ENCODE results near the gene NFKBIL1.

Gene NFKBIL1

DNA sequence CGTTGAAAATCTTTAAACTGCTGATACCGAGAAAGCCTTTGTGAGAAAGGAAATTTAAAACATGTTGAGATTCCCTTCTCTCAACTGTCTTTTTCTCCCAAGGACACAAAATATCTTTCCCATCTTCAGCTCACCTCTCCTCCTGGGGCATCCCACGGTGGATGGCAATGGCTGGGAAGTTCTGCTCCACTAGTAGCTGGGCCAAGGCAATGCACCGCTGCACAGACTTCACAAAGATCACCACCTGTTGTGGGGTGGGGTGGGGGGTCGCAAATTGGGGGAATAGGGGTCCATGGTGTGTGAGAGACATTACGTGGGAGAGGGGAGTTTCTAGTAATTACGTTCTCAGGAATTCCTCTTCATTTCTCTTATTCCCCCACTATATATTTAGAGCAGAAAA is 16.2 kb upstream of the NFKBIL1 start:
- H3K4me3 ChIP-seq (ENCODE audit: low read depth, low read length) = no peak overlapping the region
- no peak for TF ChIP-seq CTCF (IDR thresholded peaks at IDR 0.05; ENCODE audit: borderline replicate concordance, insufficient read depth, low read depth, low read length)

DNA sequence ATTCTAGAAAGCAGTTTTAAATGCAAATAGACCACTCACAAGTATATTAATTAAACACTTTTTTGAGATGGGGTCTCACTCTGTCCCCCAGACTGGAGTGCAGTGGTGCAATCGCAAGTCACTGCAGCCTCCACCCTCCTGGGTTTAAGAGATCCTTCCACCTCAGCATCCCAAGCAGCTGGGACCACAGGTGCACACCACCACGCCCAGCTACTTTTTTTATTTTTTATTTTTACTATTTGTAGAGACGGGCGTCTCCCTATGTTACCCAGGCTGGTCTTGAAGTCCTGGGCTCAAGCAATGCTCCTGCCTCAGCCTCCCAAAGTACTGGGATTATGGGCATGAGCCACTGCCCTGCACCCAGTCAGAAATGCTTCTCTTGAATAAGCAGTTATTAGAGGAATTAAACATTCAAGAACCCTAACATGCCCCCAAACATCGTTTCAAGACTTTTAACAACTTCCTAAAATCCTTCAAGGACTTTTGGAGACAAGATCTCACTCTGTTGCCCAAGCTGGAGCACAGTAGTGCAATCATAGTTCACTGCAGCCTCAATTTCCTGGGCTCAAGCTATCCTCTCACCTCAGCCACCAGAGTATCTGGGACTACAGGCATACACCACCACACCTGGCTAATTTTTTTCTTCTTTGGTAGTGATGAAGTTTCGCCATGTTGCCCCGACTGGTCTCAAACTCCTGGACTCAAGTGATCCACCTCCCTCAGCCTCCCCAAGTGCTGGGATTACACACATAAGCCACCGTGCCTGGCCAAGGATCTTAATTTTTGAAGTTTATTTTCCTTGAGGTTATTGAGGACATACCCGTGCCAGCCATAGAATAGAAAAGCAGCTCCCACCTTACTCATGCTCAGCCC is 15.4 kb upstream of the NFKBIL1 start:
- TF ChIP-seq CTCF (IDR thresholded peaks at IDR 0.05; ENCODE audit: borderline replicate concordance, insufficient read depth, low read depth, low read length) = no peak
- H3K4me3 ChIP-seq (ENCODE audit: low read depth, low read length) = no peak overlapping the region

DNA sequence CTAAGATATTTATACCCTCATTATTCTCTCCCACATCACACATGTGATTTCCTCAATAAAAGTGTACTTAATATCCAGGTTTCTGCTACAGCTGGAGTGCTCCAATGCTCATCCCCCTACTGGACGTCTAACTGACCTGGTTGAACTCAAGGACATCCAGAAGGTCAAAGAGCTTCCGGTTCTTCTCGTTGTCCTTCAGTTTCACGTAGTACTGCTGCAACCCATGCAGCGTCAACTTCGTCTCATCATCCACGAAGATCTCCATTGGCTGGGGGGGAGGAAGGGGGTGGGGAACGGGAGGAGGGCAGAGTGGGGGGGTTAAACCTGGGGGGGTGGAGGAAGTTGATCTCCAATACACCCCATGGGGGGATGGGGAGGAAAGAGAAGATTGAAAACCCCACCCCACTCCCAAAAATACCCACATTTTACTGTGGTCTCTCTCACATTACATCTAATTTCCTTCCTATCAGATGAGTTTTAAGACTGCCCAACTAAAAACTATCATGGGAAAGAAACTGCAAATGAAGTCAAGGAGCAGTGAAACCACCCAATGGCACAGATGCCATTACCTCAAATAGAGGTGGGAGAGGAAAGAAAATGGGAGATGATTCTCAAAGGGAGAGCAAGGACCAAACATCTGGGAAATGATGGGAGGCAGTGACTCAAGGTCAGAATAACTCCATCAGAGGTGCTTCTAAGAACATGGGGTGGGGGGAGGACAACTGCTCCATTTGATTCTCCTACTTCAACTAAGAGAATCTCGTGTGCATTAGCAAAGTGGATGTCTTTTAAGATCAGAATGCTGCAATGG is 14.6 kb upstream of the NFKBIL1 start:
- H3K4me3 ChIP-seq (ENCODE audit: low read depth, low read length) = no peak overlapping the region
- no peak for TF ChIP-seq CTCF (IDR thresholded peaks at IDR 0.05; ENCODE audit: borderline replicate concordance, insufficient read depth, low read depth, low read length)

DNA sequence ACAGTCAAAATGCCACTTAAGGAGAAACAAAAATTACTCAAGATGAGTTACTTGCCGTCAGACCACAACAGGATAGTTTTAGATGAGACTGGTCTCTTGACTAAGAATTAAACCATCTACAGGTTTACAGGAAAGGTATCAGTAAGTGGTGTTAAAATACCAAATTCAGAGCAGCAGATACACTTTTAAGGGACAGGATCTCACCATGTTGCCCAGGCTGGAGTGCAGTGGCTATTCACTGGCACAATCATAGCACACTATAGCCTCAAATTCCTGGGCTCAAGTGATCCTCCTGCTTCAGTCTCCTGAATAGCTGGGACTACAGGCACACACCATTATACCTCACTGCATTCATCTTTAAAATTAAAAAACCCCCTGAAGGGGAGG is 14.0 kb upstream of the NFKBIL1 start:
- H3K4me3 ChIP-seq (ENCODE audit: low read depth, low read length) = no peak overlapping the region
- no peak for TF ChIP-seq CTCF (IDR thresholded peaks at IDR 0.05; ENCODE audit: borderline replicate concordance, insufficient read depth, low read depth, low read length)

DNA sequence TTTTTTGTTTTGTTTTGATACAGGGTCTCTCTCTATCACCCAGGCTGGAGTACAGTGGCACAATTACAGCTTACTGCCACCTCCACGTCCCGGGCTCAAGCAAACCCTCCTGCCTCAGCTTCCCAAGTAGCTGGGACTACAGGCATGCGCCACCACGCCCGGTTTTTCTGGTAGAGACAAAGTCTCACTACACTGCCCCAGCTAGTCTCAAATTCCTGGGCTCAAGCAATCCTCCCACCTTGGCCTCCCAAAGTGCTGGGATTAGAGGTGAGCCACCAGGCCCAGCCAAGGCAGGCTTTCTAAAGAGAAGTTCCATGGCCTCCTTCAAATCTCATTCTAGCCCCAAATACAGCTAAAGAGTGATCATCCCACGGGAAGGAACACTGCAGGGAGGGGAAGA is 13.4 kb upstream of the NFKBIL1 start:
- no peak overlapping the region for H3K4me3 ChIP-seq (ENCODE audit: low read depth, low read length)
- no peak for TF ChIP-seq CTCF (IDR thresholded peaks at IDR 0.05; ENCODE audit: borderline replicate concordance, insufficient read depth, low read depth, low read length)

DNA sequence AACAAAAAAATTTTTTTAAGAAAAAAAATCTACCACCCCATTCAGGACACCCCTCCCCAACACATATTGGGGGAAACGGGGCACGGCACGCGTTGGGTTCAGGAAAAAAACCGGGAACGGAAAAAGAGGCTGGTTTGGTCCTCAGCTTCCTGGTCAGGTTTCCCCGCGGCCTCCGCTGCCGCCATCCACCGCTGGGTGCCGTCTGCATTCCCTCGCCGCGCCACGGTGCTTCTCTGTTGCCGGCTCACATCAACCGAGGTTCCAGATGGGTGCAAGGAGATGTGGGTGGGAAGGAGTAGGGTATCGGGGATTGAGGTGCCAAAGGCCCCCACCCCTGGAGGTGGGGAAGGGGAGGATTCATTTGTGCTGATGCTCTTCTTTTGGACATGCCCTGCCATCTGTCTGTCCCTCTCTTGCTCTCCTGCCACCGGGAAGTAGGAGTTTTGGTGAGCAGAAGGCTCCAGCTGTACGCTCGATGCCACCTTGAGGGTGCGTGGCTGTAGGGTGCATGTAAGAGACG is 12.8 kb upstream of the NFKBIL1 start:
- no peak overlapping the region for H3K4me3 ChIP-seq (ENCODE audit: low read depth, low read length)
- TF ChIP-seq CTCF (IDR thresholded peaks at IDR 0.05; ENCODE audit: borderline replicate concordance, insufficient read depth, low read depth, low read length) = no peak

Measured in GM12875 (cell line).